Gastrocnemius medialis (tissue), 4 donors: ENCODE results near the gene IL5. TPM values are rescaled to one million over a fixed set of nuclear protein-coding genes. Genes with fewer than 3 reads are reported as not detected.
A peak's percentile ranks its signal among the peaks of the same experiment; 100 is the strongest.
"Not testable (repeated sequence)": the region's sequence is repeated elsewhere in the genome, so short reads cannot be mapped to it uniquely, and the experiment has no call there.

Experiments used
- ATAC-seq, 2 donors: fragments of 150-250 bp; one replicate each; pipeline ENCODE4 v1.9.1; 2016
- DNase-seq, 2 donors: peaks; one replicate each; pipeline ENCODE4 v3.0.0-alpha.2; 2019
- H3K27ac ChIP-seq, 4 donors: fragments of 200-600 bp; sonication (generic); 1 replicate in 1 of 4; 2 replicates in 3 of 4; pipeline ENCODE4 v1.5.1; 2016 to 2018; ENCODE audit warnings: mild to moderate bottlenecking in 2 of 4, moderate library complexity in 1 of 4
- H3K27me3 ChIP-seq, 3 donors: fragments of 200-600 bp; sonication (generic) in 2 of 3; 1 replicate in 1 of 3; 2 replicates in 2 of 3; pipeline versions ENCODE4 v1.5.1 to v1.6.0; 2016 to 2019; ENCODE audit warnings: mild to moderate bottlenecking in 1 of 3, moderate library complexity in 1 of 3
- H3K36me3 ChIP-seq, 2 donors: fragments of 200-600 bp; sonication (generic) in 1 of 2; one replicate each; pipeline ENCODE4 v1.5.1; 2017 to 2018
- H3K4me1 ChIP-seq, 2 donors: fragments of 200-600 bp; sonication (generic) in 1 of 2; one replicate each; pipeline ENCODE4 v1.5.1; 2016 to 2017; ENCODE audit warnings: mild to moderate bottlenecking in 2 of 2
- H3K4me3 ChIP-seq, 4 donors: fragments of 200-600 bp; sonication (generic) in 3 of 4; 1 replicate in 1 of 4; 2 replicates in 3 of 4; pipeline ENCODE4 v1.5.1; 2016 to 2019; ENCODE audit warnings: mild to moderate bottlenecking in 2 of 4
- H3K9me3 ChIP-seq, 3 donors: fragments of 200-600 bp; sonication (generic) in 2 of 3; 1 replicate in 1 of 3; 2 replicates in 2 of 3; pipeline ENCODE4 v1.5.1; 2016 to 2019
- CTCF ChIP-seq, 5 experiments: fragments of 450-650 bp in 3 of 5; fragments of 200-600 bp in 2 of 5; sonication (generic) in 2 of 5; IDR thresholded peaks in 4 of 5; conservative IDR thresholded peaks in 1 of 5; 1 replicate in 4 of 5; 2 replicates in 1 of 5; pipeline ENCODE4 v1.5.1; 2016 to 2019; ENCODE audit warnings: antibody characterized with exemption in 5 of 5, mild to moderate bottlenecking in 3 of 5, moderate library complexity in 3 of 5
- POLR2A ChIP-seq, 2 donors: fragments of 450-650 bp; IDR thresholded peaks; one replicate each; pipeline ENCODE4 v1.6.1; 2017; ENCODE audit warnings: antibody characterized with exemption in 2 of 2, mild to moderate bottlenecking in 2 of 2, moderate library complexity in 2 of 2
- in situ Hi-C, 4 donors: fragments of 200-750 bp; cut with MboI; loops; one replicate each; pipeline versions ENCODE4 v1.15.0 to v1.8.0; 2017; ENCODE audit warnings: low sequenced_read_pairs in 4 of 4
- intact Hi-C: fragments of 100-400 bp; cut with DNase I; formaldehyde crosslinking; loops from one replicate; pipeline ENCODE4 v1.15.1; 2023; ENCODE audit warnings: low total_unique reads
- total RNA-seq, 4 donors: library from RNA; depleted of rRNA; stranded (reverse); fragments of >200 nt; gene quantifications; one replicate each; pipeline versions ENCODE4 v1.1.0 to v1.2.3, GENCODE V29; 2016

IL5 gene
- total RNA-seq, 4 donors from 2014 or later: not detected

- intact Hi-C loops (no loop called here), in situ Hi-C loops (loop anchor here in 2 of 4 donors (25.0 kb wide), 1 partner anchor 284 kb away; the partner anchor contains the start of gene SOWAHA (in 2 of the 2))
- no peaks in the 10 kb centered on the region for H3K27me3 ChIP-seq
- no peaks in the 10 kb centered on the region for H3K4me1 ChIP-seq
- no peak overlapping the region for H3K4me3 ChIP-seq
- TF ChIP-seq POLR2A (IDR thresholded peaks at IDR 0.05) (no peak), CTCF (IDR thresholded peaks at IDR 0.05 in 4 of 5, conservative IDR thresholded peaks at IDR 0.05 in 1 of 5) (no peak)
- ATAC-seq (no peak), DNase-seq (no peak)
- H3K36me3 ChIP-seq: no peaks in the 10 kb centered on the region
- H3K27ac ChIP-seq: no peak overlapping the region
- H3K9me3 ChIP-seq: no peaks in the 10 kb centered on the region
Measured at GRCh38 chr5:132528021-132528420, 15.3 kb downstream of the IL5 start.

DNA sequence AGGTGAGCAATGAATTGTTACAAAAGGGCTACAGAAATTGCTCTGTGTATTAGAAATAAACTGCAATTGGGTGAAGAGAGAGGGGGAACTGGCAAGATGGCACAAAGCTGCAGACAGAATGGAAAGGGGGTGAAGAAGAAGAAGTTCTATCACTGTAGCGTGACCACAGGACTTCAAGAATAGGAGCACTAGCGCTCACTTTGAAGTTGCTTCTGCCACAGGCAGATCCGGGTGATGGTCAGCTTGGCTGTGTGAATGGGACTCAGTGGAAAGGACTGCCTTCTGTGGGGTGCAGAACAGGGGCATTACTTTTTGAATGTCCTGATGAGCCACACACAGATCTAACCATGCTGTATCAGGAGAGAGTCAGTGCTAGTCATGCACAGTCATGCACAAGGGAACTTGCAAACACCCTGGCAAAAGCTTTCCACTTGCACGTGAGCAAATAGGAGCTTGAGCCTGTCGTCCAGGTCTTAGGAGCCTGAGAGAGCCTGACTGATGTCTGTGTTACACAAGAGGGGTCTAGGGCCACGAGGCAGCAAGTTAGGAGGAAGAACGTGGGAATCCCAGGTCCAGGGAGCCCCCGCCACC lies 16.3 kb downstream of the IL5 start:
- Histone ChIP-seq H3K27me3 (no peaks in the 10 kb centered on the region), H3K4me1 (no peaks in the 10 kb centered on the region), H3K9me3 (no peaks in the 10 kb centered on the region), H3K36me3 (no peaks in the 10 kb centered on the region), H3K4me3 (no peak overlapping the region), H3K27ac (no peak overlapping the region)
- DNase-seq: no peak
- intact Hi-C loops (no loop called here), in situ Hi-C loops (loop anchor here in 2 of 4 donors (25.0 kb wide), 1 partner anchor 285 kb away; the partner anchor contains the start of gene SOWAHA (in 2 of the 2))
- no peak for ATAC-seq
- peak in 1 of 5 experiments; percentile 7 for TF ChIP-seq CTCF (IDR thresholded peaks at IDR 0.05 in 4 of 5, conservative IDR thresholded peaks at IDR 0.05 in 1 of 5)
- TF ChIP-seq POLR2A (IDR thresholded peaks at IDR 0.05): no peak

- TF ChIP-seq POLR2A (IDR thresholded peaks at IDR 0.05) (no peak), CTCF (IDR thresholded peaks at IDR 0.05 in 4 of 5, conservative IDR thresholded peaks at IDR 0.05 in 1 of 5) (peak; percentile 60 to 81 (median 69))
- in situ Hi-C loops: loop anchor here in 2 of 4 donors (25.0 kb wide), 1 partner anchor 286 kb away; the partner anchor contains the start of gene SOWAHA (in 2 of the 2)
- peaks cover 0 to 2% (median 0%) of the 10 kb centered on the region in 3 donors for H3K9me3 ChIP-seq
- H3K4me1 ChIP-seq: no peaks in the 10 kb centered on the region
- DNase-seq: peak in 1 of 2 donors; percentile 17
- H3K36me3 ChIP-seq: no peaks in the 10 kb centered on the region
- H3K27ac ChIP-seq: no peak overlapping the region
- H3K4me3 ChIP-seq: no peak overlapping the region
- H3K27me3 ChIP-seq: no peaks in the 10 kb centered on the region
- peak in 1 of 2 donors; percentile 80 for ATAC-seq
- intact Hi-C loops: no loop called here
Measured at GRCh38 chr5:132526290-132526973, 16.9 kb downstream of the IL5 start.

DNA sequence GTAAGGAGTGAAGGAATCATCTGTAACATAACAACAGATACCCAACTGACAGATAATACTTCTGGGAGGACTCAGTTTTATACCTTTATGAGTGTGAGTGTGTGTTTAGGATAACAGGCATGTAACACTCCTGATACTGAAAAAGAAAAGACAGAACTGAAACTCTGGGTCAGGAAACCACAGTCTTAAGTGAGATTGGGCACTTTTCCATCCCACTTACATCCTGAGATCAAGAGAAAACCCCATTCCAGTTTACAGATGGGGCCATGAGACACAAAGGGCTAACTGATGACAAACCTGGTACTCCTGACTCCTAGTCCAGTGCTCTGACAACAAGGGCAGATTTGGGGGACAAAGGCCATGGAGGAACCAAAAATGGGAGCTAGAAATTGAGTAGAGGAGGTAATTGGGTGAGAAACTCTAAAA lies 18.0 kb downstream of the IL5 start:
- in situ Hi-C loops: loop anchor here in 2 of 4 donors (25.0 kb wide), 1 partner anchor 287 kb away; the partner anchor contains the start of gene SOWAHA (in 2 of the 2)
- Histone ChIP-seq H3K27ac (no peak overlapping the region), H3K9me3 (peaks cover 0 to 4% (median 0%) of the 10 kb centered on the region in 3 donors), H3K4me3 (no peak overlapping the region), H3K4me1 (no peaks in the 10 kb centered on the region), H3K27me3 (no peaks in the 10 kb centered on the region), H3K36me3 (no peaks in the 10 kb centered on the region)
- intact Hi-C loops: no loop called here
- TF ChIP-seq CTCF (IDR thresholded peaks at IDR 0.05 in 4 of 5, conservative IDR thresholded peaks at IDR 0.05 in 1 of 5) (no peak), POLR2A (IDR thresholded peaks at IDR 0.05) (no peak)
- ATAC-seq (no peak), DNase-seq (no peak)

DNA sequence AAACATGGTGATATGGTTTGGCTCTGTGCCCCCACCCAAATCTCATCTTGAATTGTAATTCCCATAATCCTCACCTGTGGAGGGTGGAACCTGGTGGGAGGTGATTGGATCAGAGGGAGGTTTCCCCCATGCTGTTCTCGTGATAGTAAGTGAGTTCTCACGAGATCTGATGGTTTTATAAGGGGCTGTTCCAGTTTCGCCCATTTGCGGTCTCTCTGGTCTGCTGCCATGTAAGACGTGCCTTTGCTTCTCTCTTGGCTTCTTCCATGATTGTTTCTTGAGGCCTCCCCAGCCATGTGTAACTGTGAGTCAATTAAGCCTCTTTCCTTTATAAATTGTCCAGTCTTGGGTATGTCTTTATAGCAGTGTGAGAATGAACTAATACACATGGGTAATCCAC lies 18.4 kb downstream of the IL5 start:
- ATAC-seq, H3K9me3 ChIP-seq, H3K27me3 ChIP-seq, H3K36me3 ChIP-seq, H3K4me1 ChIP-seq, H3K4me3 ChIP-seq, H3K27ac ChIP-seq, intact Hi-C loops, DNase-seq: not testable (repeated sequence)
- in situ Hi-C loops: loop anchor here in 3 of 4 donors (25.0 kb wide), 2 partner anchors 263 to 287 kb away; partner anchors contain the start of genes SOWAHA (in 2 of the 3) and PDLIM4 (in 1 of the 3)

GRCh38 chr5:132522067-132522466 lies 21.3 kb downstream of the IL5 start:
- ATAC-seq, H3K36me3 ChIP-seq, H3K4me1 ChIP-seq, H3K4me3 ChIP-seq, H3K27ac ChIP-seq, H3K27me3 ChIP-seq, H3K9me3 ChIP-seq, DNase-seq, intact Hi-C loops: not testable (repeated sequence)
- in situ Hi-C loops: loop anchor here in 1 of 4 donors (25.0 kb wide), 1 partner anchor 260 kb away; the partner anchor contains the start of gene PDLIM4

- H3K4me1 ChIP-seq, H3K4me3 ChIP-seq, H3K27ac ChIP-seq, DNase-seq, ATAC-seq, H3K36me3 ChIP-seq, H3K27me3 ChIP-seq, H3K9me3 ChIP-seq, intact Hi-C loops: not testable (repeated sequence)
- in situ Hi-C loops: loop anchor here in 1 of 4 donors (25.0 kb wide), 1 partner anchor 251 kb away; the partner anchor contains the start of gene PDLIM4
Measured at GRCh38 chr5:132513618-132514336, 29.5 kb downstream of the IL5 start.
